Measurements from ENCODE around the gene GNAI1.

GRCh38 chr7:80136261-80137055 lies 1.8 kb downstream of the GNAI1 start:
- TF ChIP-seq FOSL2 (IDR thresholded peaks at IDR 0.05) (no peak), FOSL2 (CRISPR knock-in tag; IDR thresholded peaks at IDR 0.05) (no peak), CTCF (IDR thresholded peaks at IDR 0.05) (no peak), HMGXB4 (CRISPR knock-in tag; IDR thresholded peaks at IDR 0.05; ENCODE audit: borderline replicate concordance) (no peak), POLR2A (IDR thresholded peaks at IDR 0.05; ENCODE audit: low read length) (no peak), REST (IDR thresholded peaks at IDR 0.05) (no peak), MAFK (IDR thresholded peaks at IDR 0.05; ENCODE audit: partially characterized antibody) (no peak), RARB (CRISPR knock-in tag; IDR thresholded peaks at IDR 0.05) (no peak), SMC3 (IDR thresholded peaks at IDR 0.05) (no peak), USF2 (IDR thresholded peaks at IDR 0.05) (no peak), JUN (IDR thresholded peaks at IDR 0.05) (no peak), RCOR1 (IDR thresholded peaks at IDR 0.05; ENCODE audit: low read depth, low read length) (no peak), EP300 (IDR thresholded peaks at IDR 0.05) (no peak), MAZ (IDR thresholded peaks at IDR 0.05; ENCODE audit: borderline replicate concordance, low read depth, low read length) (no peak)

Measured in A549 (cell line).